ELF-1 (cell line): ENCODE results near the gene SMCO2.
A peak's percentile ranks its signal among the peaks of the same experiment; 100 is the strongest.
"Not testable (repeated sequence)": the region's sequence is repeated elsewhere in the genome, so short reads cannot be mapped to it uniquely, and the experiment has no call there.

ENCODE experiments used
- DNase-seq: peaks from one replicate; pipeline ENCODE4 v3.0.0-alpha.2; 2016; ENCODE audit warnings: low read depth, low spot score

The SMCO2 gene

GRCh38 chr12:27524839-27525753 is 78.6 kb downstream of the SMCO2 start:
- DNase-seq: peak; percentile 72

DNA sequence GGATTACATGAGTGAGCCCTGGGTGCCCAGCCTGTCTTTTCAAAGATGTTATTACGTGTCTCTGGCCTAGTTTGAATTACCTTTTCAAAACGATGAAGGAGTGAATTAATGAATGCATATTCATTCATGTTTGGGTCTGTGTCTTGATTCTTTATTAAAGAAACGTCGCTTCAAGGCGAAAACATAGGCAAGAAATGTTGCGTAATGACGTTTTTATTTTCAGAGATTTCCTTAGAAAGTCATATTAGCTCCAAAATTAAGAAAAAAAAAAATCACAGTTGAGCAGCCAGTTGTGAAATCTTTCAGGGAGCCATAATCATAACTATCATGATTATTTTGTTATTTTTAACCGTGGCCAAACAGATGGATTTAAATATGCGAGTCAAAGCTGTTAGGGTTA is 81.0 kb downstream of the SMCO2 start:
- no peak for DNase-seq

DNA sequence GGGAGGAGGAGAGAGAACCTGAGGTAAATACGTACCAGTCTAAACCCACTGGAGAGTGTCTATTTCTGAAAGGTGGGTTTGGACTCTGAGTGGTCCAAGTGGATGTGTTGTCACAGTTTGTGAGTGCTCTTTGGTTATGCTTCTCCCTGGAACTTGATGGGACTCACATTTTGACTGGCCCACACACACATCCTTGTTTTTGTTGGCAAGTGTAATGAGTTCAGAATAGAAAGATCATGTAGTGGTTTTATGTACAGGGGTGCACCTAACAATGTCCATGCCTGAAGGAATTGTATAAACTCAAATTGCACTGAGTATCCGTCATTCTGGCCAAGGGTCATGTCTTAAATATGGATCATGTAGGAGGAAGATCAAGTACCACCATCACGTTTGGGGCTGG is 82.3 kb downstream of the SMCO2 start:
- DNase-seq: no peak

DNA sequence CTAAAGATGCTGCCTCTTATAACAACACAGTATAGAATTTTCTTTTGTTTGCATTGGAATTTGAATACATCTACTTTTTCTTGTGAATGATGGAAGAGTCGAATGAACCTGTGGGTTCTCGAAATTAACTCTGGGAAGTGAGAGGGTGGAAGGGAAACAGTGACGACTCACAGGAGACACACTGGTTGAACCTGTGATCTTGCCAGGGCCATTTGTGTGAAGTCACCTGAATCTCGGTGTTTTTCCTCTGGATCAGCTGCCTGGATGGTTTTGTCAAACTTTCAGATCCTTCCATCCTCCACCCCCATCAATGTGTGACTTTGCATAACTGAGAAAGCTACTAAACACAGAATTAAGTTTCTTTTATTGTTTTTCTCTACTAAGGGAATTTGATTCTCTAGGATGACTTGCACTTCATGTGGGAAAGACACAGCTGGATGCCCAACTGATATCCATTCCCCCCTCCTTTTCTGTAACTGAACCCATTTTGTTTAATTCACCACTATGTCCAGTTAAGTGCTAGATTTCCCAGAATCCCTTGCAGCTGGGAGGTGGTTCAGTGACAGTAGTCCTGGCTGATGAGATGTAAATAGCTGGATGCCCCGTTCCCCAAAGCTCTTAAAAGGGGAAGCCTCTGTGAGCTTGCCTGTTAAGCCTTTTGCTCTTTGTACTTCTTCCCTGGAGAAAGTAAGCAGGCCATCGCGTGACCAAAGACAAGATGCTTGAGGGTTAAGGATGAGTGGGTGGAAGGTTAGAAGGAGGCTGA is 83.8 kb downstream of the SMCO2 start:
- DNase-seq: peak; percentile 22

DNA sequence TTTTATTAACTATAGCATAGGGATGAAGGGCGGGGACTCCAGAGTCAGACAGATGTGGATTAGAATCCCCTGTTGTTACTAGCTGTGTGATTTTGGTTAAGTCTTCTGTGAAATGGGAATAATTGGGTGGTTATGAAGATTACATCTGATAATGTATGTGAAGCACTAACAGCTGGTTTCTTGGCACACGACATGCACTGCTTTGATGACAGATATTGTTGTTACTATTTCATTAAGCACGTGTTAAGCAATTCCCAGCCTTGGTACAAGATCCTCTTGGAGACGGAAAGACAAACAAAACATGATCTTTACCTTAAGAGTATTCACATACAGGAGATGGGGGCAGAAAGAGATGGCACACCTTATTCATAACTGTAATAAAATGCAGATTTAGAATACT is 85.4 kb downstream of the SMCO2 start:
- DNase-seq: no peak

DNA sequence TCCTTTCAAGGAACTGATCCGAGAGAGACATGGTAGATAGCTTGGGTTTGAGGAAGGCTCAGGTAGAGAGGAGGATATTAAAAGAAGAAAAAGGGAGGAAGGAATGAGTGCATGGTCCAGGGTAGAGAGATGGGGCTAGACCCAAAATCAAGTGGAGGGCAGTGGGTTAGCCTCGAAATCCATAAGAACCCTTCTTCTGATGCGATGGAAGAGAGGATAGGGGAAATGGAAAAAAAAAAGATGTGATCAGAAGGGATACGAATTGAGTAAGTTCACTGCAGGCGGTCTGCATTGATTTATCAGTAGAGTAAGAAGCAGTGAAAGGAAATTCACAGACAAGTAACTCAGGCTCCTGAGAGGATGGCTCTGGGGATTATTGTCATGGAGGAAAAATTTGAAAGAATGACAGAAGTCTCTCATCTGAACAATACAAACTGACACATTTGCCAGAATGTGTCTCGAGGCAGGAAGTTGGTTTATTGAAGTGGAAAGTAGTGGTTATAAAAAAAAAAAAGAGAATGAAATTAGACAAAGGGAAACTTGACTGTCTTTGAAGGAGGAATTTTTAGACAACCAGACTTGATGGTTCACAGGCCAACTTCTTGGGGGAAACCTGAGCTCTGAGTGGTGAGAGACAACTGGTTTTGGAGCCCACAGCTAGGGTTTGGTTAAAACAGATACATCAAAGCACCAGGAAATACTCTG is 87.7 kb downstream of the SMCO2 start:
- no peak for DNase-seq

DNA sequence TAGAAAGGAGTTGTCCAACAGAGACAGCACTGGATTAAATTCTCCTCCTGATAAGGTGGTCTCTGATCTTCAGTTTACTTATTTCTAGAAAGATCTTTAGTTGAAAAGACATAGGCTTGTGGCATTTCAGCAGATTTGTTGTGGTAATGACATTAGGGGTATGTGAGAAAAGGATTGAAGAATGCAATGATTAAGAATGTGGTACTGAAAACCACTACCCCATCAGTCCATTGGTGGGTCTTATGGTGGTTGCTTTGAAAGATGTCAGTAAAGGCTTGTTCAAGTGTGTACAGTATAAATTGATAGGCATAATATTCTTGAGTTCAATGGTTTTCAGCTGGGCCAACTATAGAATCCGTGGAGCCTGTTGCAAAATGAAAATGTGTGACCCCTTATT is 88.2 kb downstream of the SMCO2 start:
- no peak for DNase-seq

DNA sequence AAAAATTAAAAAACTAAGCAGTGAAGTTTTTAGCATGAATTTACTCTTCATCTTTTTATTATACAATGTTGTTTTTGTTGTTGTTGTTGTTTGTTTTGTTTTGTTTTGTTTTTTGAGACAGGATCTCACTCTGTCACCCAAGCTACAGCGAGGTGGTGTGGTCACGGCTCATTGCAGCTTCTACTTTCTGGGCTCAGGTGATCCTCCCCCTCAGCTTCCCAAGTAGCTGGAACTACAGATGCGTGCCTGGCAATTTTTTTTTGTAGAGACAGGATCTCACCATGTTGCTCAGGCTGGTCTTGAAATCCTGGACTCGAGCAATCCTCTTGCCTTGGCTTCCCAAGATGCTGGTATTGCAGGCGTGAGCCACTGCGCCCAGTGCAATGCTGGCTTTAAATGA is 88.8 kb downstream of the SMCO2 start:
- DNase-seq: no peak

- DNase-seq: no peak
These were observed 91.5 kb downstream of the SMCO2 start for GRCh38 chr12:27537855-27538675.

DNA sequence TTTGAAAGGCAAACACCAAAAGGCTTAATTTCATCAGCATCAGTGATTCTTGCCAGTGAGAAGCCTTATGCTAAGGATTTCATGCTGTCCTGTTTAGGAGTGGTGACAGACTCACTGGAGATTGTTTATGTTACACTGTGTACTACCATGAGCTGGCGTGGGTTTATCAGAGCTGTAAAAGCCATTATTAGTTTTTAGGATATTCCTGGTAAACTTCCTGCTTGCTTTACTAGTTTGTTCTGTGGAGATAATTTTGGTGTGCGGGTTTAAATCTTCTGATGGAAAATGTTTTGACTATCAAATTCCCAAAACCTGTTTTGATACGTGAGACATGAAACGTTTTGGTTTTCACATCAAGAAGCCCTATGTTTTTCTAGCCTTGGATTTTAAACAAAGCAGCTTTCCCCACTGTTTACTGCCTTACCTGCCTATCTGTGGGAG is 92.7 kb downstream of the SMCO2 start:
- DNase-seq: no peak

DNA sequence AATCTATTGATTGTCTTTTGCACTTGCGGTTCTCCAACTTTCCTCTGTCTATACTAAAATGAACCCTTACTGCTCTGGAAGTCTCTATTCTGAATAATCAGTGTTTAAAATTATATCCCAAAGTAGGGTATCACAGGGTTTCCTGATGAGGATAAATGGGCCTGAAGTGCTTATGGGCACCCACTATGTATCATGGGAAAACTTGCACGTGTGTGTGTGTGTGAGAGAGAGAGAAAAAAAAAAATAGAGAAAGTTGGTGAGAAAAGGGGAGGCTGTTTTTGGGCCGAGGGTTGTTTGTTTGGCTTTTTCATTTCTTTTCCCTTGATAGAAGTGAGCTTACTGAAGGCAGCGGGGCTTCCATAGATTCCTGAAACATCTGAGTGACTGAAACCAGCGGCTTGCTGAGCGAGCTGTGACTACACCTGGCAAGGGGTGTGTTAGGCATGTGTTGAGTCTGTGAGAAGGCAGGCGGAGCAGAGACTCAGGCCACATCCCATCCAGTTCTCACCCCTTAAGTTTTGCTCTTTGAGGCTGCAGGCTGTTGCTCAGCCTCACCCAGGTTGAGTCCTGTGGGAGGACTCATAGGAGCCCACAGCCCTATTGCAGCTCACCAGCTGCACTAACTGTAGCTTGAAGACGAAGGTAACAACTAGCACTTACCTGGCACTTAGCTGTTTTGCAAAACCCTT is 94.6 kb downstream of the SMCO2 start:
- DNase-seq: peak; percentile 41

GRCh38 chr12:27542628-27543027 is 96.1 kb downstream of the SMCO2 start:
- no peak for DNase-seq

DNA sequence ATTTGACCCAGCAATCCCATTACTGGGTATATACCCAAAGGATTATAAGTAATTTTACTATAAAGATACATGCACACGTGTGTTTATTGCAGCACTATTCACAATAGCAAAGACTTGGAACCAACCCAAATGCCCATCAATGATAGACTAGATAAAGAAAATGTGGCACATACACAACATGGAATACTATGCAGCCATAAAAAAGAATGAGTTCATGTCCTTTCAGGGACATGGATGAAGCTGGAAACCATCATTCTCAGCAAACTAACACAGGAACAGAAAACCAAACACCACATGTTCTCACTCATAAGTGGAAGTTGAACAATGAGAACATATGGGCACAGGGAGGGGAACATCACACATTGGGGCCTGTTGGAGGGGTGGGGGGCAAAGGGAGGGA is 98.3 kb downstream of the SMCO2 start:
- DNase-seq: not testable (repeated sequence)

DNA sequence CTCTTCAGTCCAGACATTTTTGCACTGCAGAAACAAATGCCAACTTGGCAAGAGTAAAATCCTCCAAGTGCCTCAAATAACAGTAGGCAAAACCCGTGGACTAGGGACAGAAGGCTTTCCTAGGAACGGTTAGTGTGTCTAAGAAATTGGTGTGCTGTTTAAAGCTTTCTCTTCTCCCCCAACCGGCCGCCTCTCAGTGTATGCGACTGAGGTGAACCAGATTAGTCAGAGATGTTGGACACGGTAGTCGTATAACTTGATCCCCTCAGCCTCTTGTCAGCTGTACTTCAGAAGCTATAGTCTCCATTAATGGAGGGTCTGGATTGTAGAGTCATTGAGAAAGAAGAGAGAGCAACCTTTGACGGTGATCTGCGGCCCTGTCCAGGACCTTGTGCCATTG is 99.1 kb downstream of the SMCO2 start:
- no peak for DNase-seq

- no peak for DNase-seq
These were observed 101.1 kb downstream of the SMCO2 start for GRCh38 chr12:27547592-27547991.

GRCh38 chr12:27548301-27549199 is 102.0 kb downstream of the SMCO2 start:
- no peak for DNase-seq

GRCh38 chr12:27549236-27549800 is 102.8 kb downstream of the SMCO2 start:
- DNase-seq: no peak

DNA sequence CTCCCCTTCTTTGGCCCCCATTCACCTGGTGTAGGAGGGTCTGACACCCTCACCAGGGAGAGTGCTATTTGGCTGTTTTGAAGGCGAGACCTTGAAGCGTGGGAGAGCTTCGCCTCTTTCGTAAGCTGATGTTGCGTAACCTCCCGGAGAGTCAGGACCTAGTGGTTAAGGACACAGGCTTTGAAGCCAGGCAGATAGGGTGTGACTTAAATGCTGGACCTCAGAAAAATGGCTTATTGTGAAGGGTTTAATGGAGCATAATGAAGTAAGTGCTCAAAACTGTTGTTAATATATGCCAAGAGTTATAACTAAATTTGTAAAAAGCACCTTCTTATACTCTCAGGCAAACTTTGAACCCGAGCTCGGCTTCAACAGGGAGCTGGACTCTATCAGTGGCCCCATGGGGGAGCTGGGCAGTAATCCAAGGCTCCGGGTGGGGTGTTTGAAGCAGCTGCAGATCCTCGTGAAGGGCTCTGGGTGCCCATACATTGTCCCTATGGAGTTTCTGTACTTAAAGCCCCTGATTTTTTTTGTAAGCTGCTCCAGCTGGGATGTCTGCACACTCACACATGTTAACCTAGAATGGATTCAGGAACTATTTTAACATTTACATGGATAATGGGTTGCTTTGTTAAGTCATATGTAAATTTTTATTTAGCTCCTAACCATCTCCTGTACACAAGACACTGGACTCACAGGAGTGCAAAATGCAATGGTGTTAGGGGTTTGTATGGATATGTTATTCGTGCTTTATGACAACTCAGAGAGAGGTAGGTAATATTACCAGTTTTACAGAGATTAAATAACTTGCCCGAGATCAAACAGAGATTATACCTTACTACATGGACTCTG is 103.5 kb downstream of the SMCO2 start:
- peak; percentile 64 for DNase-seq

GRCh38 chr12:27550653-27550975 is 104.1 kb downstream of the SMCO2 start:
- DNase-seq: no peak
